ENCODE data around the gene PRPF40B.

DNA sequence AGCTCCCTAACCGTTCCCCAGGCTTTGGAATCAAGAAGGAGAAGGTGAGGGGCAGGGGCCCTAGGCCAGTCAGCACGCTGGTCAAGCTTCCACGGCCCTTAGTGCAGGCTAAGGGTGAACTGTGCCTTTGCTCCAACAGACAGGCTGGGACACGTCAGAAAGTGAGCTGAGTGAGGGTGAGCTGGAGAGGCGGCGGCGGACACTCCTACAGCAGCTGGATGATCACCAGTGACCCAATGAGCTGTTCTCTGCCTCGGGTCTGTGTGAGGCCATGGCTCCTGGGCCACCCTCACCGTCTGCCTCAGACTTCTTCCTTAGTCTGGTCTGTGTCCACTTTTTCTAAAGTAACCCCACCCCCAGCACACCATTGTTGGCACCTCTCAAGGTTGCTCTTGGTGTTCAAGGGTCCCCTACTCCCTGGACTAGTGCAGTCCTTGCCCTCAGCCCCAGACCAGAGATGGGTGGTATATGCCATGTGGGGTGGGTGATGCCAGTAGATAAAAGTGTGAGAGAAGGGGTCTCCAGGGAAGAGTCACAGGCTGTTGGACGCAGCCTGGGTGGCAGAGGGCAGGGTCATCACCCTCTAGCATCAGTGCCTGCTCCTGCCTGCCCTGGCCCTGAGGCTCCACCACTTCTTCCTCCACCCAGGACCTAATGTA is 20.7 kb downstream of the PRPF40B start:
- TF ChIP-seq, protein P1, sequence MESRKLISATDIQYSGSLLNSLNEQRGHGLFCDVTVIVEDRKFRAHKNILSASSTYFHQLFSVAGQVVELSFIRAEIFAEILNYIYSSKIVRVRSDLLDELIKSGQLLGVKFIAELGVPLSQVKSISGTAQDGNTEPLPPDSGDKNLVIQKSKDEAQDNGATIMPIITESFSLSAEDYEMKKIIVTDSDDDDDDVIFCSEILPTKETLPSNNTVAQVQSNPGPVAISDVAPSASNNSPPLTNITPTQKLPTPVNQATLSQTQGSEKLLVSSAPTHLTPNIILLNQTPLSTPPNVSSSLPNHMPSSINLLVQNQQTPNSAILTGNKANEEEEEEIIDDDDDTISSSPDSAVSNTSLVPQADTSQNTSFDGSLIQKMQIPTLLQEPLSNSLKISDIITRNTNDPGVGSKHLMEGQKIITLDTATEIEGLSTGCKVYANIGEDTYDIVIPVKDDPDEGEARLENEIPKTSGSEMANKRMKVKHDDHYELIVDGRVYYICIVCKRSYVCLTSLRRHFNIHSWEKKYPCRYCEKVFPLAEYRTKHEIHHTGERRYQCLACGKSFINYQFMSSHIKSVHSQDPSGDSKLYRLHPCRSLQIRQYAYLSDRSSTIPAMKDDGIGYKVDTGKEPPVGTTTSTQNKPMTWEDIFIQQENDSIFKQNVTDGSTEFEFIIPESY (CRISPR knock-in tag; IDR thresholded peaks at IDR 0.05): no peak
- TF ChIP-seq NR2F6 (CRISPR knock-in tag; IDR thresholded peaks at IDR 0.05) (no peak), ZNF76 (CRISPR knock-in tag; IDR thresholded peaks at IDR 0.05; ENCODE audit: borderline replicate concordance) (no peak), ZFP1 (CRISPR knock-in tag; IDR thresholded peaks at IDR 0.05) (no peak)

Data from K562 (cell line).